Measurements from ENCODE around the gene TUBA4B.
A peak's percentile ranks its signal among the peaks of the same experiment; 100 is the strongest.
"Not testable (repeated sequence)": the region's sequence is repeated elsewhere in the genome, so short reads cannot be mapped to it uniquely, and the experiment has no call there.

The TUBA4B gene

DNA sequence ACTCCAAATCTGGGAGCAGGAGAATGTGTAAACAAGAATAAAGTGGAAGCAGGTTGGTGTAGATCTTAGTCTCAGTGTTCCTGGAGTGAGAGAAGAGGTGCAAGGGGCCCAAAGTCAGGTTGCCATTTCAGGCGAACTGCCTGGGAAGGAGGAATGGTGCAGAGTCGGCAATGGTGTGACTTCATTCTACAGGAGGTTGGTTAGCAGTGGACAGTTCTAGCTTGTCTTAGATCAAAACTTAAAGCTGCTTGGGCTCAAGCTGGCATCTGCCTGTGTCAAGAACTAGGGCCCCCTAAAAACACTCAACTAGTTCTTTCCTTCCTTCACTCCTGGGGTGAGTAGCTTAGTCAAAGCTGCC, 4.2 kb upstream of the TUBA4B start:
- DNase-seq (ENCODE audit: low read depth), result no peak

DNA sequence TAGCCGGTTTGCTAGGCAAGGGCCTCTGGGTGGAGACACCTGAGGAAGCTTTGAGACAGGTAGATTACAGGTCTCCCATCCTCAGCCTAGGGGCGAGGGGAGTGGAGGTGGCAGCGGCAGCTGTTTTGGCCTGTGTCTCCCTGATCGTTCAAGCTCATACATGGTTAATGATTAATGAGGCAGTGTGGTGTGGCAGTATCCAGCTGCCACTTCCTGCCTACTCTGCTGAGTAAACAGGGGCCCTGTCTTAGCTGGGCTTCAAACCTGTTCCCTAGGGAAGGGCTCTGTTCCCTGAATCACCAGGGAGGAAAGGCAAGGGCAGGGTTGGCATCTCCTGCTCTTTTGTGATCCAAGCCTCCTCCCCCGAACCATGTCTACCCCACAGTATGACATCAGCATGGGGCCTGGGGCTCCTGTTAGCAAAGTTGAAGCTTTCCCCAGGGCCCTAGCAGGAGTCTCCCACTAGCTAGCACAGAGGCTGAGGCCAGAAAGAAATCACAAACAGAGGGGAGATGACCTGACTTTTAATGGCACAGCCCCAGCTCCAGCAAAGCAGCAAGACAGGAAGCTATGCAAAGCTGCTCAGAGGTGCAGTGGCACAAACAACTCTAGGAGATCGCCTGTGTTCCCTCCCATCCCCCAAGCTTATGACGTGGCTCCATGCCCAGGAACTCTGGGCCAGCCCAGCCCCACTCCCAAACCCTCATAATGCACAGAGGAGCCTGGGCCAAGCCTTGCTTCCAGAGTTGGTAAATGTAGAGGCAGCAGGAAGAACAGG, 3.7 kb upstream of the TUBA4B start:
- peak; percentile 61 for DNase-seq (ENCODE audit: low read depth)

DNA sequence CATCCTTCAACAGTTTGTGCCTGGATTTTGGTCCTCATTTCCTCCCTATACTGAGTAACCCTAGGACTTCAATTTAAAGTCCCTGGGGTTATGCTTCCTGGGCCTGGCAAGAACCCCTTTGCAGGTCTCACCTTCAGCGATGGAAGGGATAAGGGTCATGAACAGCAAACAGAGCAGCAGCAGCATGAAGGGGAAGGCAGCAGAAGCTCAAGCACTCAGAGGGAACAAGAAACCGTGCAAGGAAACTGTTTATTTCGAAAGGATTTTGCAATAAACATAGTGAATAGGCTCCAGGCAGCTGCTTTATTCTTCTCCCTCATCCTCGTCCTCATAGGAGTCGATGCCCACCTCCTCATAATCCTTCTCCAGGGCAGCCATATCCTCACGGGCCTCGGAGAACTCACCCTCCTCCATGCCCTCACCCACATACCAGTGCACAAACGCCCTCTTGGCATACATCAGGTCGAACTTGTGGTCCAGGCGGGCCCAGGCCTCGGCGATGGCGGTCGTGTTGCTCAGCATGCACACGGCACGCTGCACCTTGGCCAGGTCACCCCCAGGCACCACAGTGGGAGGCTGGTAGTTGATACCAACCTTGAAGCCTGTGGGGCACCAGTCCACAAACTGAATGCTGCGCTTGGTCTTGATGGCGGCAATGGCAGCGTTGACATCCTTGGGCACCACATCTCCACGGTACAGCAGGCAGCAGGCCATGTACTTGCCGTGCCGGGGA, 2.8 kb upstream of the TUBA4B start:
- no peak for DNase-seq (ENCODE audit: low read depth)

DNA sequence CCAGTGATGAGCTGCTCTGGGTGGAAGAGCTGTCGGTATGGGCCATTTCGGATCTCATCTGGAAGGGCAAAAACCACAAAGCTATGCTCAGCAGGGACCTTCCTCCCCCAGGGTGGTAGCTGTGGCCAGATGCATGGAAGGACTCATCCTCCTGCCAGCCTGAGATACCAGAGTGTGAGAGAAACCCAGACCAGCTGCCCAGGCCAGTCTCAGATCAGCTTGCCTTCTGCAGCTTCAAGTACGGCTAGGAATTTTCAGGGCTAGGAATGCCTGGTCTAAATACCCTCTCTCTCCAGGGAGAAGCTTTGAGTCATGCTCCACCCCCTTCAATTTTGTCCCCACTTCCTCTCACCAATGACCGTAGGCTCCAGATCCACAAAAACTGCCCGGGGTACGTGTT, 1.4 kb upstream of the TUBA4B start:
- DNase-seq (ENCODE audit: low read depth), result no peak

DNA sequence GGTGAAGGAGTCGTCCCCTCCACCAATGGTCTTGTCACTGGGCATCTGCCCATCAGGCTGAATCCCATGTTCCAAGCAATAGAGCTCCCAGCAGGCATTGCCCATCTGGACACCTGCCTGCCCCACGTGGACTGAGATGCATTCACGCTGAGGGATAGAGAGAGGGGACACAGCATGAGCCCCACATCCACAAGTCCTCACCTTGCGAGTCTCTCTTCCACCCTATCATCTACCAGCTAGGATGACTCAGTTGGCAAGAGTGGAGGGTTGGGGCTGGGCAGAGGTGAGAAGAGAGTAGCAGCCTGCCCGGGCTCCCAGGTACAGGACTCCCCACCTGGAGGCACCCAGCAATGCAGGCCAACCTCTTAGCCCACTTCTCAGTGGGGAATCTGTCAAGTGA, 959 bp upstream of the TUBA4B start:
- DNase-seq (ENCODE audit: low read depth), result no peak

DNA sequence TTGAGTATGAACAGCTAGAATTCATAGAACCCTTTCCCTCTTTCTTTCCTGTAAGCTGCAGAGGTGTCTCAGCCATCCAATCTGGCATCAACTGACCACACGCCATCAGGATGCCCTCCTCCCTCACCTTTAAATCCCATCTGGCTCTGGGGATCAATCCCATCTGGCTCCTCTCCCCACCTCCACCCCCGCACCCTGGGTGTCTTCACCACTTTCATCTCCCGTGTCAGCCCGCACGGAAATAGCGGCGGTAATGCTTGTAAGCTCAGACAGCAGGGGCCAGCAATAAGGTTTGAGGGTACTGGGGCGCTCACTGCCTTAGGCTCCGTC, 508 bp upstream of the TUBA4B start:
- no peak for DNase-seq (ENCODE audit: low read depth)

DNA sequence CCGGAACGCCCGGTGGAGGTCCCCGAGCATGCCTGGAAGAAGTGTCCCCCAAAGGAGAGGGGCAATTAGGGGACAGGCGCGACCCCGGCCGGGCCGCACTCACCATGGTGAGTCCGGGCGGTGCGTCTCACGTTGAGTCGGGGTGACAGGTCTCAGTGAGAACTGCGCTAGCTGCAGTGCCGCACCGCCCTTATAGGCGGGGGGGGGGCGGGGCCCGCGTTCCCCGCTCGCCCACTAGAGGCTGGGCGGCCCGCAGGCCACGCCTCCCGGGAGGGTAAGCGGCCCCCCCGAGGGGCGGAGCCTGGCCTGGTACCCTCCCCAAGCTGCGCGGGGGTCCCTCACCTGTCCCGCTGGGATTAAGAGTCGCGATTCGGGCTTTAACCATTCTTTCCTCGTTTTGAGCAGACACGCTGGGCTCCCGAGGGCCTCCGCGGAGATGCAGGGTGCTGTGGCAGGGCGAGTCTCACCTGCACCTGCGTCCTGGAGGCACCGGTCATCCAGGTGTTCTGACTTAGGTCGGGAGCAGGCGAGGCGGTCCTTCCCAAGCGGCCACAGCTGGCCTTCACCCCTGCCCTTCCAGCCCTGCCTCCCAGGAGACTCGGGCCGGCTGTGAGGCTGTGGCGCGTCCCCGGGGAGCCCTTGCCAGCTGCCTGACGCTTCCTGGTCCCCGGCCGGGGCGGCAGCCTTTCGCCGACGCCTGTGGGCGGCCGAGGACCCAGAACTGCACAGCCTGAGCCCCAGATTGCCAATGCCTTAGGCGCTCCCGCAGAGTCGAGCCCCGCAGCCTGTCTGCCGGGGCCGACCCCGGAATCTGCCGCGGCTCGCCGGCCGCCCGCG, 928 bp downstream of the TUBA4B start, which contains the start of gene TUBA4A:
Gene TUBA4A, minus strand, starts transcription at position 166 of the 837 bp plus-strand sequence. Its CDS starts 60 bp downstream, at position 106.
- peak; percentile 85 for DNase-seq (ENCODE audit: low read depth)

DNA sequence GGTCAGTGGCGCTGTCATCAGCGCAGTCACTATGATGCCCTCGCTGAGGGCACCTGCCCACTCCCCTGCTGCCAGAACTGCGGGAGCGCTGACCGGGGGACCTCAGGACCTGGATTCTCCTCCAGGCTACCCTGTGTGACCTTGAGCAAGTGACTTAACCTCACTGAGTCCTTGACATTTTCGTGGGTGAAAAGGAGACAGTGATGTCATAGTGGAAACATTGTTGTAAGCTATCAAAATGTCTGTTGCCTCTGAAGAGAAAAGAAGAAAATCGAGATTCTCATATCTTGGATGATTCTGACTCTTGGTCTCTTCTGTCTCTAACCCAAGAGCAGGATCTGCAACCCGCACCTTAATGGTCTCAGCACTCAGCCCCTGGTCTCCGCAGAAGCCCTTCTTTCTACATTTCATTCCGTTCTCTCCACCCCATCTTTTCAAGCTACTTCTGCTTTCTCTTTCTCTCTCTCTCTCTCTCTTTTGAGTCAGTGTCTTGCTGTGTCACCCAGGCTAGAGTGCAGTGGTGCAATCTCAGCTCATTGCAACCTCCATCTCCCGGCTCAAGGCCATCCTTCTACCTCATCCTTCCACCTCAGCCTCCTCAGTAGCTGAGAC, 1.7 kb downstream of the TUBA4B start:
- no peak for DNase-seq (ENCODE audit: low read depth)

DNA sequence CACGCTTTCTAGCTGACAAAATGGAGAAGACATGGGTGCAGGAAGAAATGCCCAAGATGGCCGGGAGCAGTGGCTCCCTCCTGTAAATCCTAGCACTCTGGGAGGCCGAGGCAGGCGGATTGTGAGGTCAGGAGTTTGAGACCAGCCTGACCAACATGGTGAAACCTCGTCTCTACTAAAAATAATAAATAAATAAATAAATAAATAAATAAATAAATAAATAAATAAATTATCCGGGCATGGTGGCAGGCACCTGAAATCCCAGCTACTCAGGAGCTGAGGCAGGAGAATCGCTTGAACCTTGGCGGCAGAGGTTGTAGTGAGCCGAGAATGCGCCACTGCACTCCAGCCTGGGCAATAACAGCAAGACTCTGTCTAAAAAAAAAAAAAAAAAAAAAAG, 5.9 kb downstream of the TUBA4B start:
- DNase-seq (ENCODE audit: low read depth), result not testable (repeated sequence)

DNA sequence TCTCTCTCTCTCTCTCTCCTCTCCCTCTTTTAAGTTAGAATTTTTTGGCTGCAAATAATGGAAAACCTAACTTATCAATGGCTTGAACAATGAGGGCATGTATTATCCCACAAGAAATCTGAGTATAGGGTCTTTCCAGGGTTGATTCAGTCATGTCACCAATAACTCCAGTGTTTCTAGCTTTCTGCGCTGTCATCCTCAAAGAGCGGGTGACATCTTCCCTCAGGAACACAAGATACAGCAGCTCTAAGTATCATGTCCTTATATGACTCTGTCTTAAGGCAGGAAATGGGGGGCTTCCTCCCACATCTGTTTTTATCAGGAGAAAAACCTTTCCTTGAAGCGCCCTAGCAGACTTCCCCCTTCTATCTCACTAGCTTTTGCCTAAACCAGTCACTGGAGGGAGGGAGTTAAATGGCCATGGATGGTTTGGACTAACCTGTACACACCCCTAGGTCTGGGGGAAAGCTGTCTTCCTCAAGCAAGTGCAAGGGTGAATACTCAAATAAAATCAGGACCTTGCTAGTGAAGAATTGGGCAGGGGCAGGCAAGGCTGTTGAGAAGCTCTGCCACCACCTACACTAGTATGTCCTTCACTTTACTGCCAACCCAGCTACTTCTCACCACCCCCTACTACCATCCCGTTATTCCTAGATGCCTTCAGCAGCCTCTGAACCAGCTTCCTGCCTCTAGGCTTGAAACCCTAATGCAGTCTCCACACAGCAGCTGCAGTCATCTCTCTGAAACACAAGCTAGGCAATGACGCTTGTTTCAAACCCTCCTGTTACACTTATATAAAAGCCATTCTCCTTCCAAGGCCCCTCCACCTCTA, 8.2 kb downstream of the TUBA4B start:
- no peak for DNase-seq (ENCODE audit: low read depth)

DNA sequence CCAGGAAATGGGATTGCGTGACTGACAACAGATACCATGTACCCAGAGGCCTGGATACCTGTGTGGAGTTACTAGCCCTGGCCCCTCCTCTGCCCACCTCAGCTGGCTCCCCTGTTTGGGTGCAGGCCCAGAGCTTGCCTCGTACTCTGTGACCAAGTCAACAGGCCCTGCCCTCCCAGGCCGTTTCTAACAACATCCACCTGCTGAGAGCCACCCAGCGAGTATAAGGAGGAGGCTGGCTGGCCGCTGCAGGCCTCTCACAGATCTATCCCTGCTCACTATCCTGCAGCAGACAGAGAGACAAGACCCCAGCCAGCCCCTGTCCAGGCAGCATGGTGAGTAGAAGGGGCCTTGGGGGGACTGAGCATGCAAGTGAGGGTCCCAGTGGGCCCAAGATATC, 13.2 kb downstream of the TUBA4B start:
- DNase-seq (ENCODE audit: low read depth), result no peak

DNA sequence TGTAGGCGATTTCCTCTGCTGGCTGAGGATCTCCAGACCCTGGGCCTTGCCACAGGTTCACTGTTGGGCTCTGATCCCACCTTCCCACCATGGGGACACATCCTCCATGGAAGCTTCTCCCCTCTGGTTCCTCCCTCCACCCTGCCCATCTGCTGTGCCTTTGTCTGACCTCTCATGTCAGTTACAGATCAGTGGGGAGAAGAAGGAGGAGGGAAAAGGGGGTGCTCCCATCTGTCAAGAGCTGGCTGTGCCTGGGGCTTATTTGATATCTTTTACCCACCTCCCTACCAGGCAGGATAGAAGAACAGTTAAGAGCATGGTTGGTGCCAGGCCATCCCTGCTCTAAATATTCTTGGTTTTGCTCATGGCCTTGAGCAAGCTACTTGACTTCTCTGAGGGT, 13.8 kb downstream of the TUBA4B start:
- no peak for DNase-seq (ENCODE audit: low read depth)

DNA sequence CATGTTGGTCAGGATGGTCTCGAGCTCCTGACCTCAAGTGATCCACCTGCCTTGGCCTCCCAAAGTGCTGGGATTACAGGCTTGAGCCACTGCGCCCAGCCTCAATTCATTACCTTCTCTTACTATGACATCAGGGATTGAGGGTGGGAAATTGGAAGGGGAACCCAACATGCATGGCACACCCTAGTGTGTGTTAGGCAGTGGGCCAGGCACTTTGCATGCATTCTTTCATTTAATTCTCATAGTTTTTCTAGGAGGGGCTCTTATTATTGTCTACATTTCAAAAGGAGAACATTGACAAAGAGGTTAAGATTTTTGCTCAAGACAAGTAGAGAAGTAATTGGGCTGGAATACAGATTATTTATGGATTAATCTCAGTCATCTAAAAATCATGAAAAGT, 15.3 kb downstream of the TUBA4B start:
- no peak for DNase-seq (ENCODE audit: low read depth)

DNA sequence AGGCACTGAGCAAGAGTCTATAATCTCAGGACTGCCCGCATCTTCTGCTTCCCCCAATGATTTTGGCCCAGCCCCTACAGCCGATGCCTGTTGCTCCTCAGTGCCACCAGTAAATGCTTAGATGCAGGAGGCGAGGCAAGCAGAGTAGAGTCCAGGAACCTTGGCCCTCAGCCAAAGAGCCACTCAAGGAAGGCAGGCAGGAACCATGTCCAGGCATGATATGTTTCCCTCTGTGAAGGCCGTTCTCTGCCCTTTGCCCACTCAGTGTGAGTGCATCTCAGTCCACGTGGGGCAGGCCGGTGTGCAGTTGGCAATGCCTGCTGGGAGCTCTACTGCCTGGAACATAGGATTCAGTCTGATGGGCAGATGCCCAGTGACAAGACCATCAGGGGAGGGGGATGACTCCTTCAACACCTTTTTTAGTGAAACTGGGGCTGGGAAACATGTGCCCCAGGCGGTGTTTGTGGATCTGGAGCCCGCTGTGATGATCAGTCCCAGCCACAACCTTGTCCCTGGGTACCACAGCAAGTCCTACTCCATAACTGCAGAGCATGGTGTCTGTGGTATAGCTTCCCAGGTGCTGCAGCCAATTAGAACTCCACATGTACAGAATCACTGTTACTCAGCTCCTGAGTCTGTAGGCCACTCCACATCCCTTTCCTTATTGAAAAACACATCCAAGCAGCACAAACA, 16.5 kb downstream of the TUBA4B start:
- no peak for DNase-seq (ENCODE audit: low read depth)

DNA sequence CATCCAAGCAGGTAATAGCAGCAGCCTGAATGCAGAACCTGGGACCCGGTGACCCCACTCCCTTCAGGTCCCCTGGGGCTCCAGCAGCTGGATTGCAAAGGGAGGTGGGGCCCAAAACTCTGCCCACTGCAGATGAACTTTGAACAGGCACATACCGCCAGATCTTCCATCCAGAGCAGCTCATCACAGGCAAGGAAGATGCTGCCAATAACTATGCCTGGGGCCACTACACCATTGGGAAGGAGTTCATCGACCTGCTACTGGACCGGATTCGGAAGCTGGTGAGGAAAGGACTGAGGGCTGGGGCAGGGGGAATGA, 17.0 kb downstream of the TUBA4B start:
- no peak for DNase-seq (ENCODE audit: low read depth)

DNA sequence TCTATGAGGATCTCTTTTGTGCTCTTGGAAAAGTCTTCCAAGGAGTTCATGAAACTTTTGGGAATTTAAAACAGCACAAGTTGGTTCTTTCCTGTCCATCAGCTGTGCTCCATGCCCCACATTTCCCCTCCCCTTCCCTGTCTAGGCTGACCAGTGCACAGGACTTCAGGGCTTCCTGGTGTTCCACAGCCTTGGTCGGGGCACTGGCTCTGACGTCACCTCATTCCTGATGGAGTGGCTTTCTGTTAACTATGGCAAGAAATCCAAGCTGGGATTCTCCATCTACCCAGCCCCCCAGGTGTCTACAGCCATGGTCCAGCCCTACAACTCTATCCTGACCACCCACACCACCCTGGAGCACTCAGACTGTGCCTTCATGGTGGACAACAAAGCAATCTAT, 18.0 kb downstream of the TUBA4B start:
- no peak for DNase-seq (ENCODE audit: low read depth)

DNA sequence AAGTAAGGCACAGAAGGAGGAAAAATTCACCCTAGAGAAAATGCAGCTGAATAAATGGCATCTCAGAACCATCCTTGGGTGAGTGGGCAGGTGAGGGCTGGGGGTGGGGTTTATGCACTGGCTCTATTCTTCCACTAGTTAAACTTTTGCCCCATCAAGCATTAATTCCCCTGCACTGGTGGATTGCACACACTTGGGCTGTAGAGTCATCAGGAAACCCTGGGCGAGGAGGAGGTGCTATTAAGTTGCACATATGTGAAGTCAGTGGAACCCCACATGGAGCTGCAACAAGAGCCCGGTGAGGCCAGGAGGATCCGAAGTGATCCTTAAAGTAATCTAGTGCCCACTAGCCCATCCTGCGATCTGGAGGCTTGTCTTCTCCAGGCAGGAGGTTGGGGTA, 19.3 kb downstream of the TUBA4B start:
- DNase-seq (ENCODE audit: low read depth), result no peak

DNA sequence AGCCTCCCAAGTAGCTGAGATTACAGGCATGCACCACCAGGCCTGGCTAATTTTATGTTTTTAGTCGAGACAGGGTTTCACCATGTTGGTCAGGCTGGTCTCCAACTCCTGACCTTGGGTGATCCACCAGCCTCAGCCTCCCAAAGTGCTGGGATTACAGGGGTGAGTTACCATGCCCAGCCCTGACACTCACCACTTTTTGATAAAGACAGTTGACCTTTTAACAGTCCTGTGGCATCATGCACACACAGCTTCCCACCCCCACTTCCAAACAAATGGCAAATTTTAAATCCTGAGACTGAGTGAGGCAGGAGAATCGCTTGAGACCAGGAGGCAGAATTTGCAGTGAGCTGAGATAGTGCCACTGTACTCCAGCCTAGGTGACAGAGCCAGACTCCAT, 20.0 kb downstream of the TUBA4B start:
- no peak for DNase-seq (ENCODE audit: low read depth)

DNA sequence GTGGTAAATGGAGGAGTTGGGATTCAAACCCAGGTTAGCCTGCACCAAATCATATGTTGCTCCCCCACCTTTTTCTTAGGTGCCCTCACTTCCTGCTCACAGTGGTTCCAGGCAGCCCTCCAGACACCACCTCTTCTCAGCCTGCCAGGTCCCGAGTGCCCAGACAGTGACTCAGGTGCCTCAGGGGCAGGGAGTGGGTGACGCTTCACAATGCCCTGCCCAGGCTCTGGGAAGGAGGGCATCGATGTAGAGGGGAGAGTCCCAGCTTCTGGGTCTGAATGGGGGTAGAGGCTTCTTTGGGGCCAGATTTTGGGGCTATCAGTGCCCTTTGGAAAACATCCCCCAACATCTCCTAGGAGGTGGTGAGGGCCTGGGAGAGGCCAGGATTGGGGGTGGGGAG, 20.9 kb downstream of the TUBA4B start:
- DNase-seq (ENCODE audit: low read depth), result no peak

DNA sequence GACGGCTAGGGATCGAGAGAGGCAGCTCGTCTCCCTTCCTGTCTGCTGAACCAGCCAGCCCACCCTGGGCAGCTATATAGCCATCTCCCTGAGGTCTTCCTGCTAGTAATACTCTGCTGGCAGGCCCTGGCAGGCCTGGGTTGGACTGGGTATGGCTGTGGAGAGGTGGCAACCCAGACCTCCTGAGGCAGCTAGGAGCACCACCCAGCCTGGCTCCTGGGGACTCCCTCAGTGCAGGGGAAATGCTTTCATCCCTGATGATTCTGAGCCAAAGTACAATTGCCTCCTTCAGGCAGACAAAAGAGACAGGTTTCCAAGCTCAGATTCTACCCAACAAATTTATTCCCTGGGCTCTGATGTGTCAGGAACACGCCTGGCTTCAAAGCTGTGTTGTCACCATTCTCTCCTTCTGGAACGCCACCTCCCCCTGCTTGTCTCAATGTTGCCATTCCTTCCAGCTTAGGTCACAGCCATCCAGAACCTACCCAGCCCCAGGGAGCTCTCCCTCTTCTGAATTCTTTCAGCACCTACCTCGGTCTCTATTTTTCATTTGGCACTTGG, 21.4 kb downstream of the TUBA4B start:
- no peak for DNase-seq (ENCODE audit: low read depth)
